Activated T-cell treated with anti-CD3 and anti-CD28 coated beads, Interleukin-2, amount 50 U/mL, for 24 hours (primary cell): ENCODE results near the gene TRMT2A.

Experiments
- DNase-seq: peaks from one replicate; pipeline ENCODE4 v3.0.0-alpha.2; 2020
- H3K27ac Mint-ChIP-seq: 2 replicates; pipeline ENCODE4 v1.8.0; 2020; ENCODE audit warnings: mild to moderate bottlenecking, mixed read lengths
- H3K27me3 Mint-ChIP-seq: 2 replicates; pipeline ENCODE4 v1.8.0; 2020; ENCODE audit warnings: mixed read lengths
- H3K36me3 Mint-ChIP-seq: 2 replicates; pipeline ENCODE4 v1.8.0; 2020; ENCODE audit warnings: low read depth, mixed read lengths
- H3K4me1 Mint-ChIP-seq: 2 replicates; pipeline ENCODE4 v1.8.0; 2020; ENCODE audit warnings: low read depth, mixed read lengths
- H3K4me3 Mint-ChIP-seq: 2 replicates; pipeline ENCODE4 v1.8.0; 2020; ENCODE audit warnings: mild to moderate bottlenecking, moderate library complexity, mixed read lengths
- H3K9me3 Mint-ChIP-seq: 2 replicates; pipeline ENCODE4 v1.8.0; 2020; ENCODE audit warnings: mixed read lengths

Gene TRMT2A

DNA sequence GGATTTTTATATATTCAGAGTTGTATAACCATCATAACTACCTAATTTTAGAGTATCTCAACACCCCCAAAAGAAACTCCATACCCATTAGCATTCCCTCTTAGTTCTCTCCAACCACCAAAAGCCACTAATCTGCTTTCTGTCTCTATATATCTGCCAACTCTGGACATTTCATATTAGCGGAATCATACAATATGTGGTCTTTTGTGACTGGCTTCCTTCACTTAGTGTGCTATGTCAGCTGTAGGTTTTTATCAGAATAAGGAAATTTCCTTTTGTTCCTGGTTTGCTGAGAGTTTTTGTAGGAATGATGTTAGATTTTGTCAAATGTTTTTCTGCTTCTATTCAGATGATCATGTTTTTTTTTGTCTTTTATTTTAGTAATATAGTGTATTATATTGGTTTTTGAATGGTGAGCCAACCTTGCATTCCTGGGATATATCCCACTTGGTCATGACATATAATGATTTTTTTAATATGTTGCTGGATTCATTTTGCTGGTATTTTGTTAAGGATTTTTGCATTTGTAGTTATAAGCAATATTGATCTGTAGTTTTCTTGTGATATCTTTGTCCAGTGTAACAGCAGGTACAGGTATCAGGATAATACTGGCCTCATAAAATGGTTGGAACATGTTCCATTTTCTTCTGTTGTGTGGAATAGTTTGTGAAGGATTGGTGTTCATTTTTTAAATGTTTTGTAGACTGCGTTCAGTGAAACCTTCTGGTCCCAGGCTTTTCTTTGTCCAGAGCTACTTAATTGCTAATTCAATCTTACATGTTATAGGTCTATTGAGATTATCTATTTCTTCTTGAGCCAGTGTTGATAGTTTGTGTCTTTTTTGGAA, 20.2 kb downstream of the TRMT2A start:
- Mint-ChIP-seq H3K27me3 (no peaks in the 10 kb centered on the region), H3K4me3 (no peak overlapping the region), H3K4me1 (peaks cover 76% of the 10 kb centered on the region), H3K36me3 (peaks cover 99% of the 10 kb centered on the region), H3K9me3 (peaks cover 3% of the 10 kb centered on the region), H3K27ac (peak overlapping the region; percentile 32)
- no peak for DNase-seq

DNA sequence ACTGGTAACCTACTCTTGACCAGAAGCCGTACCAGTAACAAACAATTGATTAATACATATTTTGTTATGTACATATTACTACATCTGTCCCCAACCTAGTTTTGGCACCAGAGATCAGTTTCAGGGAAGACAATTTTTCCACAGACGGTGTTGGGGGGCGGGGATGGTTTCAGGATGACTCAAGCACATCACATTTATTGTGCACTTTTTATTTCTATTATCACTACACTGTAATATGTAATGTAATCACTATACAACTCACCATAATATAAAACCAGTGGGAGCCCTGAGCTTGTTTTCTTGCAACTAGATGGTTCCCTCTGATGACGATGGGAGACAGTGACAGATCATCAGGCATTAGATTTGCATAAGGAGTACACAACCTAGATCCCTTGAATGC, 21.5 kb downstream of the TRMT2A start:
- peak overlapping the region; percentile 87 for H3K27ac Mint-ChIP-seq
- peaks cover 3% of the 10 kb centered on the region for H3K9me3 Mint-ChIP-seq
- H3K4me3 Mint-ChIP-seq, result peak overlapping the region; percentile 23
- H3K36me3 Mint-ChIP-seq, result peaks cover 99% of the 10 kb centered on the region
- no peaks in the 10 kb centered on the region for H3K27me3 Mint-ChIP-seq
- H3K4me1 Mint-ChIP-seq, result peaks cover 74% of the 10 kb centered on the region
- DNase-seq, result peak; percentile 55

DNA sequence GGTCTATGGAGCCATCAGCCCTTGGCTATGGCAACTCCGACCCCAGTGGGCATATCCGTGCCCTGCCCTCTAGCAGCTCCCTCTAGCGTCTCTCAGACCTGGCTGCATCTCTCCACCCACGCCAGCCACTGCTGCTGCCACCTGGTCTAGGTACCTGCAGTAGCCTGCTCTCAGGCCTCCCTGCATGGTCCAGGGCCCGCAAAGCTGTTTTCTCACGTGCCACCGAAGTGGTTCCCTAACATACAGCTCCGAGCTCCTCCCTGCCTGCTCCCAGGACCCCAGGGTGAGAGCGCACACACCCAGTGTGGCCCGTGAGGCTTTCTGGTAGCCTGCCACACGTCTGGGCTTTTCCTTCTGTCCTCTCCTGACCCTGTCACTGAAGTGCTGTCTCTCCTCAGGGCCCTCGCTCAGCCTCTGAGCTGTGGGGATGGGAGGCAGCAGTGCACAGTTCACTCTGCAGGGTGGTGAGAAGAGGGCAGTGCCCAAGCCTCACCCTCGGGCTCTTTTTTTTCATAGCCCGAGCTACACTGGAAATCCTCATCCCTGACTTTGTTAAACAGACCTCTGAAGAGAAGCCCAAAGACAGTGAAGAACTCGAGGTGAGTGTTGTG, 22.7 kb downstream of the TRMT2A start:
- Mint-ChIP-seq H3K27me3 (no peaks in the 10 kb centered on the region), H3K9me3 (peaks cover 3% of the 10 kb centered on the region), H3K36me3 (peaks cover 99% of the 10 kb centered on the region), H3K27ac (peak overlapping the region; percentile 87), H3K4me3 (no peak overlapping the region), H3K4me1 (peaks cover 66% of the 10 kb centered on the region)
- DNase-seq, result no peak

DNA sequence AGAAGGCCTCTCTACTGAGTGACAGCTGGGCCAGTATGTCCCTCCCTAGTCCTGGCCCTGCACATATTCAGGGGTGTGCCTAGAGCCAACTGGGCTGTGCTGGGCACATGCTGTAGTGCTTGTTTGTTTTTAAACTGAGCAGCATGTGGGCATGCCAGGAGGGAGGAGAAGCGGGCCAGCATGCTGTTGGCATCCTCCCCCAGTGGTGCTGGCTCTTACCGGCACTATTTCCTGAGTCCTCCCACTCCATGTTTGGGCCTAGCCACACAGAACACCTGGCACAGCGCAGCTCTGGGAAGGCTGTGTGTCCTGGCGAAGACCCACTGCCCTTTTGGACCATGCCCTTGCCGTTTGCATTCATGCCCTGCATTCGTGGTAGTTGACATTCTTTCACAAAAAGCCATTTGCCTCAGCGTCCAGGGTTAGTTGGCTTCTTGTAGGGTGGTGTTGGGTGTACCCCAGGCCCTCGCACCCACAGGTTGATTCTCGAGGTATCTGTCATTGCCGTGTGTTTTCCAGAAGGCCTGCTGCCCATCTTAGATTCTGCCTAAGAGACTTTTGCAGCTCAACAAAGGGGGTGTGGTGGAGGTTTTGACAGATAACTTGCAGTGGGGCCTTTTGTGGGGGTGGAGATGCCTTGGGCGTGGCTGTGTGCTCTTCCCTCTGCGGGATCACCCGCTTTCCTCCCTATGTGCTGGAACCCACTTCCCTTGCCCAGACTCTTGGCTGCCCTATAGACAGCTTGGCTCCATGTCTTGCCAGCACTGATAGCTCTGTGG, 23.4 kb downstream of the TRMT2A start:
- no peak overlapping the region for H3K4me3 Mint-ChIP-seq
- H3K9me3 Mint-ChIP-seq, result peaks cover 3% of the 10 kb centered on the region

DNA sequence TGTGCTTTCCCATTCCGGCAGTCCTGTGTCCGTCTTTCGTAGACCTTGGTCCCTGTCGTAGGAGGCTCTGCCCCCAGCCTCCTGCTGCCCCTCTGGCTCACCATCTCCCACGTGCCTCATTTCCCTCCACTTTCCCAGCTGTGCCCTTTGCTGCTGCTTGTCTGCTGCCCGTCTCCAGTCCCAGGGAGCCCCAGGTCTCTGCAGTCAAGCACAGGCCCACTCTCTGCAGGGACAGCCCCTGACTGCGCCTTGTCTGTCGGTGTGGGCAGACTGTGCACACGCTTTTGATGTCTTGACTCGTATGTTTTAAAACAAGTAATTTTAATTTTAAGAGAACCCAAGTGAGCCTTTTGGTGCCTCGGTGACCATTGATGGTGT, 24.6 kb downstream of the TRMT2A start:
- H3K4me1 Mint-ChIP-seq, result peaks cover 54% of the 10 kb centered on the region
- no peak overlapping the region for H3K4me3 Mint-ChIP-seq
- H3K36me3 Mint-ChIP-seq, result peaks cover 100% of the 10 kb centered on the region
- peak overlapping the region; percentile 44 for H3K27ac Mint-ChIP-seq
- peaks cover 3% of the 10 kb centered on the region for H3K9me3 Mint-ChIP-seq
- H3K27me3 Mint-ChIP-seq, result no peaks in the 10 kb centered on the region
- no peak for DNase-seq

More for the DNA sequence above, 23.4 kb downstream of the TRMT2A start:
- H3K27me3 Mint-ChIP-seq, result no peaks in the 10 kb centered on the region
- no peak for DNase-seq
- peaks cover 99% of the 10 kb centered on the region for H3K36me3 Mint-ChIP-seq
- H3K27ac Mint-ChIP-seq, result no peak overlapping the region
- peaks cover 59% of the 10 kb centered on the region for H3K4me1 Mint-ChIP-seq

DNA sequence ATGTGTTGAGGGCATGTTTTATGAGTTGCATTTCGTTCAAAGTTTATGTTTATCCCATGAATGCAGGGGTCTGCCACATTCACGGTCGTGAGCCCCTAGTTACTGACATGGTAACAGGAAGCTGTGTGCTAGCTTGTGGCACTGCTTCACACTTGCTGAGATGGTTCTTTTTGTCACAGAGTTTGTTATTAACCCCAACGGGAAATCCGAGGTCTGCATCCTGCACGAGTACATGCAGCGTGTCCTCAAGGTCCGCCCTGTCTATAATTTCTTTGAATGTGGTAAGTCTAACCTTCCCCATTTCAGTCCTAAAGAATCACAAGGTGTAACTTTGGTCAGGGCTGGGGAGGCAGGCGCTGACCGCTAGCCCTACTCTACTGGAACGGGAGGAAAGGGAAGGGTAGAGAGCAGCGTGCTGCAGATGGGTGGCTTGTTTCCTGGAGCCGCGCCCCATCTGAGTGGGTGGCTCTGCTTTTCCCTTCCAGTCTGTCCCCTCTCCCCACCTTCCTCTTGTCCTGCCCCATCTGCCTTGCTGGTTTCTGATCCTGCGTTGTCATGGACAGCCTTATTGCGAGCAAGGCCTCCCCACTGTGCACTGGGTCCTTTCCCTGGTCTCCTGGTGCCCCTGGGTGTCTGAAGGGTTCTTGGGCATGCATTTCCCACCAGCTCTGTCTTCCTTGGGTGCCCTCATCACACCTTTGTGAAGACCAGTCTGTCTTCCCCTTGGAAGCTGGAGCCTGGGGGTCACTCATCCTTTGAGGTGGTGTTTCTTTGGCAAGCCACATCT, 25.1 kb downstream of the TRMT2A start:
- Mint-ChIP-seq H3K27me3 (no peaks in the 10 kb centered on the region), H3K9me3 (no peaks in the 10 kb centered on the region), H3K4me1 (peaks cover 53% of the 10 kb centered on the region), H3K4me3 (no peak overlapping the region), H3K27ac (peak overlapping the region; percentile 4), H3K36me3 (peaks cover 100% of the 10 kb centered on the region)
- DNase-seq, result no peak

DNA sequence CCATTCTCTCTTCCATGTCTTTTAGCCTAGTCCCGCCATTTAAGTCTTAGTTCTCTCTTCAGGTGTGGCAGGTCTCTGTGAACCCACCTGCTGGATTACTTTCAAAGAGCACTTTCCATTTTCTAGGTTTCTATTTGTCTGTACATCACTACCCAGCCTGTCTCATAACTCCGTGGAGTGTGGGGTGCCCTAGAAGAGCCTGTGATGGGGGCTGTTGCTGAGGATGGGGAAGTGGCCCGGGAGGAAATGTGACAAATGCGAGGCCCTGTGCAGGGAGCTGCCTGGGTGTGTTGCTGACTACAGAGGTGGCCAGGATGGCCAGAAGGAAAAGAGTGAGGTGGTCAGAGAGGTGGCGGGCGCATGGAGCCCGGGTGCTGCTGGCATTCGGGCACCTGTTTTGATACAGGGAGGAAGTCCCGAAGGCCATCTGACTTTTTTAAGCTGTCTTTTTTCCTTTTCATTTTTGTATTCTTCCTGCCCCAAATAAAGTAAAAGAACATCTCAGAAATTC, 26.2 kb downstream of the TRMT2A start:
- H3K4me1 Mint-ChIP-seq, result peaks cover 49% of the 10 kb centered on the region
- H3K27ac Mint-ChIP-seq, result peak overlapping the region; percentile 57
- H3K36me3 Mint-ChIP-seq, result peaks cover 100% of the 10 kb centered on the region
- DNase-seq, result no peak
- no peaks in the 10 kb centered on the region for H3K27me3 Mint-ChIP-seq
- no peak overlapping the region for H3K4me3 Mint-ChIP-seq
- H3K9me3 Mint-ChIP-seq, result no peaks in the 10 kb centered on the region

DNA sequence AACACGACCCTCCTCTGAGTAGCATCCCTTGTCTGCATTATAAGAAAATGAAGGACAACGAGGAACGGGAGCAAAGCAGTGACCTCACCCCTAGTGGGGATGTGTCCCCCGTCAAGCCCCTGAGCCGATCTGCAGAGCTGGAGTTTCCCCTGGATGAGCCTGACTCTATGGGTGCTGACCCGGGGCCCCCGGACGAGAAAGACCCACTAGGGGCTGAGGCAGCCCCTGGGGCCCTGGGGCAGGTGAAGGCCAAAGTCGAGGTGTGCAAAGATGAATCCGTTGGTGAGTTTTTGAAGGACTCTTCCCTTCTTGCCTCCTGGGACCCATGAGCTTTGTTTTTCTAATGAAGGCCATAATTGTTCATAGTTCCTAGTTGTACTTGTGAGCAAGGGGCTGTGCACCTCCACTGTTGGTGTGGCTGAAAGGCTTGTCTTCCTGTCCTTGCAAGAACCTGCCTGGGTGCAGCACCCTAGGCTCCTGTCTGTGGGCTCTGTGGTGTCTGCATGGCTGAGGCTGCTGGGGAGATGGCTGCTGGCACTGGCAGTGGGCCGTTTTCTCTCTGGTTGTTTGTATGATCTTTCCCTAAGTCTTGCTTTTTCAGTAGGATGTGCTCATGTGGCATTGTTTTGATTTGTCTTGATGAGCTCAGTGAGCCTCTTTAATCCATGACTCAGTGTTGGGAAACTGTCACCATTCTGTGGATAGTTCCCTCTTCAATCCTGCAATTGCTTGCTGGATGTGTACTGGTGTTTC, 26.9 kb downstream of the TRMT2A start:
- H3K36me3 Mint-ChIP-seq, result peaks cover 100% of the 10 kb centered on the region
- H3K4me3 Mint-ChIP-seq, result no peak overlapping the region
- no peaks in the 10 kb centered on the region for H3K9me3 Mint-ChIP-seq
- H3K27me3 Mint-ChIP-seq, result no peaks in the 10 kb centered on the region
- DNase-seq, result no peak
- peaks cover 45% of the 10 kb centered on the region for H3K4me1 Mint-ChIP-seq
- no peak overlapping the region for H3K27ac Mint-ChIP-seq

DNA sequence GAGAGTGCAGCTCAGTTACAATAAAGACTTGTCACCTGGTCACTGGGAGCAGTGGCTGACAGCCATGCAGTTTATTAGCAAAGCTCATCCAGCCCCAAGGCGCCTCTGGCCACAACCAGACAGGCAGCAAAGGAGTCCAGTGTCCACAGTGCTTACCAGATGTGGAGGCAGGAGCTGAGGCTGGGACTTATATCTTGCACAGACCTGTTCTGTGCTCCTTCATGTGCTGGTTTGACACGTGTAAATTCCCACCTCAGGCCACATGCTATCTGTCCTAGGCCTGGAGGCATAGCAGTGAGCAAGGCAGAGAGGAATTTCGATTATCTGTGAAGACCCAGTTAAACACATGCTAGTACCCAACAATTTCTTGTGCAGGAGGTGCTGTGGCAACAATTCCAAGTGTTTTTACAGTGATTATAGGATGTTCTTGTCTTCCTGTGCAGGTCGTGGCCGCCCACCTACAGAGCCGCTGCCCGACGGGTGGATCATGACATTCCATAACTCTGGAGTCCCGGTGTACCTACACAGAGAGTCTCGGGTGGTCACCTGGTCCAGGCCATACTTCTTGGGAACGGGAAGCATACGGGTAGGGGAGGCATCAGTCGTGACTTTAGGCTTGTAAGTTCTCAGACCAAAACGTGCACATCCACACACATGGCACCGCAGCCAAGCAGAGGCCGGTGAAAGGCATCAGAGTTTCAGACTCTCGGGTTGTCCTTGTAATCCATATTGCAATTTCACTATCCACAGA, 27.6 kb downstream of the TRMT2A start:
- Mint-ChIP-seq H3K4me3 (no peak overlapping the region), H3K27ac (no peak overlapping the region), H3K27me3 (no peaks in the 10 kb centered on the region), H3K9me3 (no peaks in the 10 kb centered on the region), H3K36me3 (peaks cover 100% of the 10 kb centered on the region), H3K4me1 (peaks cover 45% of the 10 kb centered on the region)
- no peak for DNase-seq

DNA sequence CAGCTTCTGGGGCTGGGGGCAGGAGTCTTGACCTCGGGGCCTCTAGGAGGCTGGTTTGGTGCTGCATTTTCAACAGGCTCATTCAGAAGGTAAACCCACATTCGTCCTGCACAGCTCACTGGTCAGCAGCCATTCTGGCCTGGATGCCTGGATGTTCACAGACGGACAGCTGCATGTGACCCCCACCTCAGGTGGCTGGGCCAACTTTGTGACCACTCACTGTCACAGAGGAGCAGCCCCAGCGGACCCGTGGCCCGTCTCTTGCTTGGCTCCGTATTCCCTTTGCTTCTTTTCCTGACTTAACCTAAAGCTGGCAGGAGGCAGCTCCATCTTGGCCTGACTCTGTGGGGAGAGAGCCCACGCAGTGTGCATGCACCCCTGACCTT, 28.8 kb downstream of the TRMT2A start:
- Mint-ChIP-seq H3K9me3 (no peaks in the 10 kb centered on the region), H3K27ac (no peak overlapping the region), H3K27me3 (no peaks in the 10 kb centered on the region), H3K36me3 (peaks cover 97% of the 10 kb centered on the region), H3K4me3 (no peak overlapping the region), H3K4me1 (peaks cover 53% of the 10 kb centered on the region)
- DNase-seq, result no peak

DNA sequence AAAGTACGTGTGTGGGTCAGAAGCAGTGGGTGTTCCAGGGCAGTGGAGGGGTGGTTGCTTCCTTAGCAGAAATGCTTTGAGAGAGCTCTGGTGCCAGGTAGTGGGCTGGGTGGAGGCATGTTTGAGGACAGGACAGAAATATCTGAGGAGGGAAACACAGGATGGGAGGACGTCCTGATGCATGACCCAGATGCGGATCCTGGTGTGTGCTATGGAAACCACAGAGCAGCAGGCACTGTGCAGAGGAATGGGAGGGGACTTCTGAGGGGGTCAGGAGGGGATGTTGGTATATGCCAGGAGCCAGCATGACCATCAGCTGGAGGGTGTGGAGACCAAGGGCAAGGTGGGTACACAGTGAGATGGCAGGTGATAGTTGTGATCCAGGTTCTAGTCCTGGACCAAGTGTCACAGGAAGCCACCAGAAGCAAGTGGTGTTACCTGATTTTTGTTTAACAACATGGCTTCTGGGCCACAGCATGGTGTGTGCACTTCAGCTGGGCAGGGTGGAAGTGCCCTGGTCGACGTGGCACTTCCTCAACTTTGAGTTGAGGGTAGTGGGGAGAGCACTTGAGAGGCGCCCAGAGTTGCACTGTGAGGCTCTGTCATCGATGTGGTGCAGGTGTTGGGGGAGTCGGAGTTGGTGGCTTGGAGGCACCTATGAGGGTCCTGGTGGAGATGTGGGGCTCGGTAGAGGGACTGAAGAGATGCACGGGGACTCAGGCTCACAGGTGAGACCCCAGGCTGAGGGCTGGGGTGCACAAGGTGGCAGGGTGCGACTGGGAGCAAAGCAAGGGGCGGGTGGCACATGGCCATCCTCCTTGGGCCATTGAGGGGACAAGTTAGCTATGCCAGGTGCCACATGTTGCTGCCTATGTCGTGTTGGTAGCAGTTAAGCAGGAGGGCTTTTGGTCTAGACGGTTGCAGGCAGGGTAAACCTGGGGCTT, 29.4 kb downstream of the TRMT2A start:
- H3K36me3 Mint-ChIP-seq, result peaks cover 97% of the 10 kb centered on the region
- peak overlapping the region; percentile 9 for H3K27ac Mint-ChIP-seq
- no peaks in the 10 kb centered on the region for H3K9me3 Mint-ChIP-seq
- no peak for DNase-seq
- no peaks in the 10 kb centered on the region for H3K27me3 Mint-ChIP-seq
- H3K4me1 Mint-ChIP-seq, result peaks cover 60% of the 10 kb centered on the region
- H3K4me3 Mint-ChIP-seq, result no peak overlapping the region

DNA sequence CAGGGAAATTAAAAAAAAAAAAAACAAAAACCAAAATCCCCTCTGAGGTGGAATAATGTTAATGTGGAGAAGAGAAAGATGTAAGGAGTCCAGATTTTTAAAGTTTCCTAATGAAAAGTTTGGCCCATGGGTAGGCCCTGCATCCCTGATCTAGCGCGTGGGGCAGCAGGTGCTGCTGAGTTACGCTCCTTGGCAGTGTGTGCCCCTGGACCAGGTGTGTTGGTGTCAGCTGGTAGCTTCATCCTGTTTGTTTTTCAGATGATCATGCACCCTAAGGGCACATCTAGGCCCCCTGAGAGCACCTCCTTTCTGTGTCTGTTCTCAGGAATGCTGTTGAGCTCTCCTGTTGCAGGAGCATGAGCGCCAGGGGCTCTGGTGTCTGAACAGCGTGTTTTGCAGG, 30.3 kb downstream of the TRMT2A start:
- Mint-ChIP-seq H3K4me1 (peaks cover 57% of the 10 kb centered on the region), H3K4me3 (no peak overlapping the region), H3K9me3 (no peaks in the 10 kb centered on the region), H3K27me3 (no peaks in the 10 kb centered on the region), H3K27ac (no peak overlapping the region), H3K36me3 (peaks cover 94% of the 10 kb centered on the region)
- DNase-seq, result no peak
